Type B pancreatic cell (in vitro differentiated cells): ENCODE data around the gene ARFRP1. TPM values are rescaled to one million over a fixed set of nuclear protein-coding genes. Genes with fewer than 3 reads are reported as not detected.

Experiments
- DNase-seq: peaks from one replicate; pipeline ENCODE4 v3.0.0; 2021; ENCODE audit warnings: mixed read lengths; ENCODE audit not compliant: unreplicated experiment; ENCODE audit errors: extremely low spot score
- H3K27ac Mint-ChIP-seq: 2 replicates; pipeline ENCODE4 v1.8.0; 2021; ENCODE audit warnings: mild to moderate bottlenecking, mixed read lengths
- H3K27me3 Mint-ChIP-seq: 2 replicates; pipeline ENCODE4 v1.8.0; 2021; ENCODE audit warnings: mixed read lengths
- H3K36me3 Mint-ChIP-seq: 2 replicates; pipeline ENCODE4 v1.8.0; 2021; ENCODE audit warnings: mixed read lengths
- H3K4me1 Mint-ChIP-seq: one replicate; pipeline ENCODE4 v1.8.0; 2021; ENCODE audit warnings: mixed read lengths; ENCODE audit not compliant: unreplicated experiment
- H3K4me3 Mint-ChIP-seq: 2 replicates; pipeline ENCODE4 v1.8.0; 2021; ENCODE audit warnings: mild to moderate bottlenecking, mixed read lengths
- H3K9me3 Mint-ChIP-seq: 2 replicates; pipeline ENCODE4 v1.8.0; 2021; ENCODE audit warnings: mixed read lengths
- CTCF ChIP-seq: fragments of 200-600 bp; sonication (generic); conservative IDR thresholded peaks from 2 replicates; pipeline ENCODE4 v1.5.0; 2021; ENCODE audit warnings: antibody characterized with exemption, mild to moderate bottlenecking
- total RNA-seq: library from RNA; stranded (reverse); gene quantifications from 2 replicates; pipeline ENCODE4 v1.2.1, GENCODE V29; 2021; ENCODE audit warnings: low replicate concordance

Gene ARFRP1
- total RNA-seq, 1 donor from 2014 or later = 45.0 TPM

DNA sequence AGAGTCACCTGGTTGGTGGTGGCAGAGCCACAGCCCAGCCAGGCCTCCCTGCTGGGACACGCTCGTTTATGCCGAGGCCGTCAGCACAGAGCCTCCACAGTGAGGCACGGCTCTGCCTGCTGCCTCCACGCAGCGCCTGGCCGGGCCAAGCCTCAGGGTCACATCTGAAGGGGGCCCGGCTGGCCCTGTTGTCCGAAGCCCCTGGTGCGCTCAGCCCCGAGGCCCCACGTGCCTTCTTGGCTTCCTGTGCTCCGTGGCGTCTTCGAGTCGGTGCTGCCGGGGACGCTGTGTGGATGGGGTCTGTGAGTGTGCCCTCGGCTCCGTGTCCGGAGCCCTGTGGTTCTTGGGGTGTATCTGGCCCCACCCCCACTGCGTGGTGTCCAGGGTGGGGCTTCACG is 21.7 kb downstream of the ARFRP1 start:
- H3K36me3 Mint-ChIP-seq = no peaks in the 10 kb centered on the region
- no peak for DNase-seq
- no peaks in the 10 kb centered on the region for H3K4me1 Mint-ChIP-seq
- H3K27me3 Mint-ChIP-seq = no peaks in the 10 kb centered on the region
- H3K27ac Mint-ChIP-seq = no peak overlapping the region
- H3K9me3 Mint-ChIP-seq = no peaks in the 10 kb centered on the region
- TF ChIP-seq CTCF = no peak
- H3K4me3 Mint-ChIP-seq = no peak overlapping the region

GRCh38 chr20:63685269-63686026 is 22.3 kb downstream of the ARFRP1 start:
- no peak overlapping the region for H3K27ac Mint-ChIP-seq

DNA sequence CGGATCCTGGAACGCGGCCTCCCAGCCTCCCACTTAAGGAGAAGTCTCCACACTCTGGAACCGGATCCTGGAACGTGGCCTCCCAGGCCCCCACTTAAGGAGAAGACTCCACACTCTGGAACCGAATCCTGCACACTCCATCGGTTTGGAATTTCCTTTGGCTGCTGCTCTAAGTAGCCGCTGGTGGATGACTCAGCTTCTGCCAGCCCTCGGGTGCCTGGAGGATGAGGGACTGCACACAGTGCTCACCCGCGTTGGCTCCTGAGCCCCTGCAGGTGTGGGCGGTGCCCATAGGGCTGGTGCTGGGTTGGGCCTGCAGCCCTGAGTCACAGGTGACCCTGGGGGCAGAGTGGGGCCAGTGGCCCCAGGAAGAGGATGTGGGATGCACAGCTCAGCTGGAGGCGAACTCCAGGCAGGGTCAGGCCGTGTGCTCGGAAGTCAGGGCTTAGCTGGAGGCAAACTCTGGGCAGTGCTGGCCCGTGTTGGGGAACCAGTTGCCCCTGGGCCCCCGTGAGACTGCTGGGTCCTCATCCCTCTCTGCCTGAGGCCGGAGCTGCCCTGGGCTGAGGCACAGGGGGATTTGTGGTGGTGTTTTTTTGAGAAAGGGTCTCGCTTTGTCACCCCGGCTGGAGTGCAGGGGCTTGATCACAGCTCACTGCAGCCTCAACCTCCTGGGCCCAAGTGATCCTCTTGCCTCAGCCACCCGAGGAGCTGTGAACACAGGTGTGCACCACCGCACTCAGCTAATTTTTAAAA is 25.2 kb downstream of the ARFRP1 start:
- Mint-ChIP-seq H3K36me3 (no peaks in the 10 kb centered on the region), H3K27me3 (no peaks in the 10 kb centered on the region), H3K9me3 (no peaks in the 10 kb centered on the region), H3K27ac (no peak overlapping the region), H3K4me1 (no peaks in the 10 kb centered on the region), H3K4me3 (no peak overlapping the region)
- TF ChIP-seq CTCF = no peak
- DNase-seq = no peak

More at GRCh38 chr20:63685269-63686026, 22.3 kb downstream of the ARFRP1 start:
- Mint-ChIP-seq H3K4me3 (no peak overlapping the region), H3K36me3 (no peaks in the 10 kb centered on the region), H3K4me1 (no peaks in the 10 kb centered on the region), H3K27me3 (no peaks in the 10 kb centered on the region), H3K9me3 (no peaks in the 10 kb centered on the region)
- no peak for DNase-seq
- TF ChIP-seq CTCF = no peak

- Mint-ChIP-seq H3K27ac (no peak overlapping the region), H3K4me1 (no peaks in the 10 kb centered on the region), H3K9me3 (no peaks in the 10 kb centered on the region), H3K27me3 (no peaks in the 10 kb centered on the region), H3K4me3 (no peak overlapping the region), H3K36me3 (no peaks in the 10 kb centered on the region)
- TF ChIP-seq CTCF = no peak
- no peak for DNase-seq
Measured at GRCh38 chr20:63681609-63682142, 26.1 kb downstream of the ARFRP1 start.

DNA sequence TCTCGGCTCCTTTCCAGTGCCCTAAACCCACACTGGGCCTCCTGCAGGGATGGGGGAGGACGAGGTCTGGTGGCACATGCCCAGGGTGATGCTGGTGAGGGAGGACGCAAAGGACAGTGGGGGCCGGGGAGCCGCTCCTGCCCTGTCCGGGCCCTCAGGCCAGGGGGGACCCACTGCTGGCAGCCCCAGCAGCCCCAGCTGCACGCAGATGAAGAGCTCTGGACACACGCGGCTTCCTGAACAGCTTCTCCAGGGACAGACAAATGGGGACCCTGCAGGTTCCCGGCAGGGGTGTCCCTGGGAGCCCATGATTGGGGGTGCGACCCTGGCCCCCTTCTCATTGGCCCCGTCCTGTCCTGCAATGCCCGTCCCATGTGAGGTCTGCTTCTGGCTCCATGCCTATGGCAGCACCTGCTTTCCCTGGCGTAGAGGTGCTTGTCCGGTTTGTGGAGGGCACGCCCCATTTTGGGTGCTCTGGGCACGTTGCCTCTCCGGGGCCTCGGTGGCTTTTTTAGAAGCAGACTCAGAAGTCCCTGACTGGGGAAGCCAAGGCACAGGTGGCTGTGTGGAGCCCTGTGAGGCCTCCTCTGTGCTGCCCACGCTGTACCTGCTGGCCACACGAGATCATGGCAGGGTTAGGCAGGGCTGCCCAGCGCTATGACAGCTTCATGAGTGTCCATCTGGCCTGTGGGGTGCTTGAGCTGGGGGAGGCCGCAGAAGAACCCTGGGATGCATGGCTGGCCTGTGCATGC is 26.7 kb downstream of the ARFRP1 start:
- Mint-ChIP-seq H3K4me3 (no peak overlapping the region), H3K27me3 (no peaks in the 10 kb centered on the region), H3K27ac (no peak overlapping the region), H3K9me3 (no peaks in the 10 kb centered on the region), H3K4me1 (no peaks in the 10 kb centered on the region), H3K36me3 (no peaks in the 10 kb centered on the region)
- no peak for TF ChIP-seq CTCF
- no peak for DNase-seq
